ENCODE results near the gene CALCOCO1. TPM values are rescaled to one million over a fixed set of nuclear protein-coding genes. Genes with fewer than 3 reads are reported as not detected.

Gene CALCOCO1
- total and polyA plus RNA-seq, 9 donors: 52.2 to 202 (median 142) TPM

DNA sequence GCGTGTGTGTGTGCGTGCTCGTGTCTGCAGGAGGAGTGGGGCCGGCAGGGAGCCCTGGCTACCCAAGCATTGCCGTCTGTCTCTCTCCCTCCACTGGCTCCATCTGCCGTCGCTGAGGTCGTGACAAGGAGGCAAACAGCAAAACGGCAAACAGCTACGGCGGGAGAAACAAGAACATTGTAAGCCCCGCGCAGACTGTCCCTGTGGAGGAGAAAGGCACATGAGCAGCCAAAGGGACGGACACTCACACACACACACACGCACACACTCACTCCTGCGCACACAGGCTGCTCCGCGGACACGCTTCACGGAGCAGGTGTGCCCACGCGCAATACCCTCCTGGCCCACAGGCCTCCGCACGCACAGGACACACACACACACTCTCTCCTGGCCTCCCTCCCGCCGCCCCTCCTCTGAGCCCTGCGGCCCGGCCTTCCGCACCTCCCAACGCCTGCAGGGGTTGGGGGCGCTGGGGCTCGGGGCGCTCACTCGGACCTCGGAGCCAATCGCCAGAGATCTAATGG, 23.6 kb upstream of the CALCOCO1 start:
- TF ChIP-seq, protein P1, sequence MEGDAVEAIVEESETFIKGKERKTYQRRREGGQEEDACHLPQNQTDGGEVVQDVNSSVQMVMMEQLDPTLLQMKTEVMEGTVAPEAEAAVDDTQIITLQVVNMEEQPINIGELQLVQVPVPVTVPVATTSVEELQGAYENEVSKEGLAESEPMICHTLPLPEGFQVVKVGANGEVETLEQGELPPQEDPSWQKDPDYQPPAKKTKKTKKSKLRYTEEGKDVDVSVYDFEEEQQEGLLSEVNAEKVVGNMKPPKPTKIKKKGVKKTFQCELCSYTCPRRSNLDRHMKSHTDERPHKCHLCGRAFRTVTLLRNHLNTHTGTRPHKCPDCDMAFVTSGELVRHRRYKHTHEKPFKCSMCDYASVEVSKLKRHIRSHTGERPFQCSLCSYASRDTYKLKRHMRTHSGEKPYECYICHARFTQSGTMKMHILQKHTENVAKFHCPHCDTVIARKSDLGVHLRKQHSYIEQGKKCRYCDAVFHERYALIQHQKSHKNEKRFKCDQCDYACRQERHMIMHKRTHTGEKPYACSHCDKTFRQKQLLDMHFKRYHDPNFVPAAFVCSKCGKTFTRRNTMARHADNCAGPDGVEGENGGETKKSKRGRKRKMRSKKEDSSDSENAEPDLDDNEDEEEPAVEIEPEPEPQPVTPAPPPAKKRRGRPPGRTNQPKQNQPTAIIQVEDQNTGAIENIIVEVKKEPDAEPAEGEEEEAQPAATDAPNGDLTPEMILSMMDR (IDR thresholded peaks at IDR 0.05): no peak
- no peak for TF ChIP-seq POLR2A (IDR thresholded peaks at IDR 0.05)
- TF ChIP-seq EP300 (IDR thresholded peaks at IDR 0.05): no peak
- peak; percentile 37 to 61 (median 48) for DNase-seq

DNA sequence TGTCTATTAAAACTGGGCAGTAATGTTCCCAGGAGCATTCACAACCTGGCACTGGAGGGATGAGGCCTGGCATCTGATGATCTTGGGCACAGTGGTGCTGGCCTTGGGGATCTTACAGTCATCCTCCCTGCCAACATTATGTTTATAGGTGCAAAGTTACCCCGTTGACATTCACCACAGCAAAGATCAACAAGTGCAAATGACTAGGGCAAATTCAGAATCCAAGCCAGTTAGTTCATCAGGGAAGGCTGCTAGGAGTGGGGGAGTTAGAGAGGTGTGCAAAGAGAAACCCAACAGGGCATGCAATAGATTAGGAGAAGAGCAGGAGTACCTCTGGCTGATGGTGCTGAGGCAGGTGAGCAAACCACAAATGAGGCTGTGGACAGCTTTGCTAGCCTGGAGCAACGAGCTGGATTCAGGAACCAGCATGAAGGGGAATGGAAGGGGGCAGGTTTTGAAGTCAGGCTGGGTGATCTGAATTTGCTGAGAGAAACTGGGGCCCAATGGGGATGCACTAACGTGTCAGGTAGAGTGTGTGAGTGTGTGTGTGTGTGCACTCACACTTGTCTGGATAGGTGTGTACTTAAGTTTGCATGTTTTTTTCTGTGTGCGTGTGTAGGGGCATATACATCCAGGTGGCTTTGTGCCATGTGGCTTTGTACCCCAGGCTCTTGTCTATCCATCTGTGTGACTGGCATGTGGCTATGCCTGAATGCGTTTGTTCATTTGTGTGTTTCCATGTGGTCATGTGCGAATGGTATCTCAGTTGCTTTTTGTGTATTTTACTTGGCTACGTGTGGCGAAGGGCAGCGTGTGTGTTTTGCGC, 22.9 kb upstream of the CALCOCO1 start:
- no peak for DNase-seq
- intact Hi-C loops (cut with DNase I): loop anchor here in 3 of 4 donors (10.0 kb wide), 1 partner anchor 205 kb away; no protein-coding TSS in a partner anchor
- no peak overlapping the region for H3K4me3 ChIP-seq
- H3K9me3 ChIP-seq: no peaks in the 10 kb centered on the region
- no peak overlapping the region for H3K27ac ChIP-seq
- H3K27me3 ChIP-seq: no peaks in the 10 kb centered on the region
- no peaks in the 10 kb centered on the region for H3K36me3 ChIP-seq
- peaks cover 6% of the 10 kb centered on the region for H3K4me1 ChIP-seq (ENCODE audit: insufficient read depth)
- 35 to 66% (median 51%) methylated on average over 10 of the region's 10 CpGs for WGBS, 3 donors
- TF ChIP-seq POLR2A (IDR thresholded peaks at IDR 0.05) (no peak), EP300 (IDR thresholded peaks at IDR 0.05) (no peak)
- TF ChIP-seq, protein P1 (IDR thresholded peaks at IDR 0.05): no peak

More for the DNA sequence above, 23.6 kb upstream of the CALCOCO1 start:
- Histone ChIP-seq H3K36me3 (no peaks in the 10 kb centered on the region), H3K4me3 (peak overlapping the region; percentile 47), H3K27me3 (no peaks in the 10 kb centered on the region), H3K9me3 (no peaks in the 10 kb centered on the region), H3K4me1 (ENCODE audit: insufficient read depth) (peaks cover 6% of the 10 kb centered on the region), H3K27ac (no peak overlapping the region)
- intact Hi-C loops (cut with DNase I): no loop called here
- WGBS, 3 donors: 2 to 7% (median 7%) methylated on average over 36 of the region's 36 CpGs

DNA sequence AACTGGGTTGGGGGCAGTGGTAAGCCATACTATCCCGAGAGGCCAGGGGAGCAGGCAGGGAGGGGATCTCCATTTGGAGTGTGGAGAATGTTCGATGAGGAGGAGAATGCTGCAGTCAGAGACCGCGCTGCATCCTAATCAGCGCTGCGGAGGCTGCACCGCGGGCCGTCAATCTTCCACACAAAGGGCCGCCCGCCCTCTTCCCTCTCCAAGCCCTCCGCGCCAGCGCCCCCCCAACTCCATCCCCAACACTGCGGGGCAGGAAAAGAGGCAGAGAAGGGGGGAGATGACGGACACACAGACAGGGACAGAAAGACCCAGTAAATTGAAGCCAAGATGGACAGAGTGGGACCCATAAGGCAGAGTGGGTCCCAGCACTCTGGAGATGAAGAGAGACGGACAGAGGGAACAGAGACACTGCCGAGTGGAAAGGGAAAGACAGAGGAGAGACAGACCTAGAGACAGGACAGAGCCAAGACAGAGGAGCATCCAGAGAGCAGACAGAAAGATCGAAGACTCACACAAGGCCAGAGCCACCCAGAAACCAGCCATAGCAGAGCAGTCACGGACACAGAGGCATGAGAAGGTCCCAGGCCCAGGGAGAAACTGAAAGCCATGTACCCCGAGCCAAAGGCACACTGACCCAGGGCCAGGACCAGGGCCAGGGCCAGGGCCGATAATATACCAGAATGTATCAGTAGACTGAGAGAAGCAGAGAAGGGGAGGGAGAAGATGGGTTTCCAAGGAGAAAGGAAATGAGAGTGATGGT, 21.0 kb upstream of the CALCOCO1 start:
- peaks cover 4% of the 10 kb centered on the region for H3K4me1 ChIP-seq (ENCODE audit: insufficient read depth)
- H3K27ac ChIP-seq: no peak overlapping the region
- intact Hi-C loops (cut with DNase I): loop anchor here in 3 of 4 donors (10.0 kb wide), 1 partner anchor 203 kb away; no protein-coding TSS in a partner anchor
- no peak for DNase-seq
- 35 to 51% (median 43%) methylated on average over 22 of the region's 22 CpGs for WGBS, 3 donors
- no peak overlapping the region for H3K4me3 ChIP-seq
- no peaks in the 10 kb centered on the region for H3K27me3 ChIP-seq
- TF ChIP-seq POLR2A (IDR thresholded peaks at IDR 0.05): no peak
- TF ChIP-seq EP300 (IDR thresholded peaks at IDR 0.05): no peak
- TF ChIP-seq, protein P1 (IDR thresholded peaks at IDR 0.05): no peak
- no peaks in the 10 kb centered on the region for H3K9me3 ChIP-seq
- H3K36me3 ChIP-seq: no peaks in the 10 kb centered on the region

DNA sequence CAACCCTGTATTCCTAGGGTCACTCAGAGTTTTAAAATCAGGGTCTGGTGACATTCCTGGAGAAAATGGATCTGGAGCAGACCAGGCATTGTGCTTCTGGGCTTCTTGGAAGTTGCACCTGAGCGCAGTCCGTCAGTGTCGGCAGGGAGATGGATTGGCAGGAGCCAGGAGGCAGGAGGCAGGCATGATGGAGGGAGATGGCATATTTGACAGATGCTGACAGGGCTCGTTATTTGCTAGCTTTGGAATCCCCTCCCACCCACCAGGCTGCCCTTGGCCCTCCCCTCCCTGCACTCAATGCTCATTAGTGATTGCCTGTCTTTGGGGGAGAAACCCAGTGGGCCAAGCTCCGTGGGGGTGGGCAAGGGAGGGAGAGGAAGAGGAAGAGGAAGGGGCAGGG, 19.8 kb upstream of the CALCOCO1 start:
- Histone ChIP-seq H3K27me3 (no peaks in the 10 kb centered on the region), H3K9me3 (no peaks in the 10 kb centered on the region), H3K27ac (no peak overlapping the region), H3K4me3 (no peak overlapping the region), H3K36me3 (no peaks in the 10 kb centered on the region), H3K4me1 (ENCODE audit: insufficient read depth) (peaks cover 4% of the 10 kb centered on the region)
- intact Hi-C loops (cut with DNase I): loop anchor here in 3 of 4 donors (2.0 to 10.0 kb wide), 2 partner anchors 44 to 202 kb away; no protein-coding TSS in a partner anchor
- 25 to 44% (median 34%) methylated on average over 5 of the region's 5 CpGs for WGBS, 3 donors
- TF ChIP-seq, protein P1 (IDR thresholded peaks at IDR 0.05): no peak
- TF ChIP-seq POLR2A (IDR thresholded peaks at IDR 0.05) (no peak), EP300 (IDR thresholded peaks at IDR 0.05) (no peak)
- DNase-seq: no peak
